ENCODE data around the gene RFLNA.

DNA sequence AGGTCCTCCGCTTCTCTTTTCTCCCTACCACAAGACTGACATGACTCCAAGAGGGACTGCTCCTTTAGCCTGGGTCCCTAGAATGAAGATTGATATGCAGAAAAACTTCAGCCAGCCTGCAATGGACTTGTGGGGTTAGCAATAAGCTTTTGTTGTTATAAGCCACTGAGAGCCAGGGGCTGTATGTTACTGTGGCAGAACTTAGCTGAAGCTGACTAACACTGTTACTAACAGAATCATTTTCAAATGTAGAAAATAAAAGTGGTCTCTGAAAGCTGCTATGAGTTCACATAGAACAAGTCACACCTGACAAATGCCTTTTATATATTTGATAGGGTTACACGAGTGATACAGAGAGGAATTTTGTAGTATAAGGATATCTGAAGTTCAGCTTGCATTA lies 13.6 kb upstream of the RFLNA start:
- TF ChIP-seq CTCF (IDR thresholded peaks at IDR 0.05; ENCODE audit: low read depth, low read length) (no peak), EZH2phosphoT487 (IDR thresholded peaks at IDR 0.05; ENCODE audit: low read depth) (no peak)
